Activated naive CD8-positive, alpha-beta T cell treated with anti-CD3 and anti-CD28 coated beads for 36 hours (primary cell): ENCODE results near the gene GJC1. TPM values are rescaled to one million over a fixed set of nuclear protein-coding genes. Genes with fewer than 3 reads are reported as not detected.

Experiments used
- DNase-seq: peaks from one replicate; pipeline ENCODE4 v3.0.0; 2021
- H3K27ac Mint-ChIP-seq: one replicate; pipeline ENCODE4 v1.8.0; 2022; ENCODE audit warnings: mild to moderate bottlenecking, moderate library complexity, mixed read lengths
- H3K27me3 Mint-ChIP-seq: one replicate; pipeline ENCODE4 v1.8.0; 2022; ENCODE audit warnings: mild to moderate bottlenecking, mixed read lengths
- H3K36me3 Mint-ChIP-seq: one replicate; pipeline ENCODE4 v1.8.0; 2021; ENCODE audit warnings: mild to moderate bottlenecking, mixed read lengths
- H3K4me1 Mint-ChIP-seq: one replicate; pipeline ENCODE4 v1.8.0; 2021; ENCODE audit warnings: mixed read lengths
- H3K4me3 Mint-ChIP-seq: one replicate; pipeline ENCODE4 v1.8.0; 2022; ENCODE audit warnings: mild to moderate bottlenecking, moderate library complexity, mixed read lengths
- H3K9me3 Mint-ChIP-seq: one replicate; pipeline ENCODE4 v1.8.0; 2022; ENCODE audit warnings: mixed read lengths
- total RNA-seq, 2 experiments: library from RNA; stranded (reverse); gene quantifications; one replicate each; pipeline ENCODE4 v1.2.3, GENCODE V29; 2021

GJC1 gene
- 1 to 10 TPM; 6.9 to 7.8 TPM for total RNA-seq

GRCh38 chr17:44829523-44830358, at the start of gene GJC1:
Gene GJC1, minus strand, starts transcription at chr17:44830287. Its CDS starts 24,470 bp downstream, at chr17:44805817.
- H3K9me3 Mint-ChIP-seq: no peaks in the 10 kb centered on the region
- H3K4me3 Mint-ChIP-seq: peak within 1 kb of the TSS; percentile 76
- H3K27me3 Mint-ChIP-seq: peaks cover 68% of the 10 kb centered on the region
- H3K36me3 Mint-ChIP-seq: no peaks in the 10 kb centered on the region
- peak; percentile 46 for DNase-seq
- peak within 1 kb of the TSS; percentile 48 for H3K27ac Mint-ChIP-seq
- peaks cover 11% of the 10 kb centered on the region for H3K4me1 Mint-ChIP-seq

DNA sequence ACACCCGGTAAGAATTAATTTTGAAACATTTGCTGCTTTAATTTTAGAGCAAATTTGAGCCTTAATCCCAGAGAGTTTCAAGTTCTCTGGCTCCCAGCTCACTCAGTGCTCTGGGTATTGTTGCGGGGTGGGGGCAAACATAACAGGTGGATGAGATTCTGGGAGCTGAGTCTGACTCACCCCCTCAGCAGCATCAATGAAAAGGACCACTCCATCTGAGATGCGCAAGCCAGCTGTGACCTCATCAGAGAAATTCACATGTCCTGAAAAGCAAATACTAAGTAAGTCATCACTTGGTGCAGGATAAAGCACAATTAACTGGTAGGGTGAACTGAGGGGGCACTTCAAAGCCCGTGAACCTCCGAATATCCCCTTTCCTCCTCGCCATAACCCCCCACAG, 49.3 kb upstream of the GJC1 start:
- Mint-ChIP-seq H3K4me3 (no peak overlapping the region), H3K27ac (no peak overlapping the region), H3K36me3 (peaks cover 31% of the 10 kb centered on the region), H3K4me1 (peaks cover 2% of the 10 kb centered on the region), H3K9me3 (no peaks in the 10 kb centered on the region), H3K27me3 (no peaks in the 10 kb centered on the region)
- no peak for DNase-seq

DNA sequence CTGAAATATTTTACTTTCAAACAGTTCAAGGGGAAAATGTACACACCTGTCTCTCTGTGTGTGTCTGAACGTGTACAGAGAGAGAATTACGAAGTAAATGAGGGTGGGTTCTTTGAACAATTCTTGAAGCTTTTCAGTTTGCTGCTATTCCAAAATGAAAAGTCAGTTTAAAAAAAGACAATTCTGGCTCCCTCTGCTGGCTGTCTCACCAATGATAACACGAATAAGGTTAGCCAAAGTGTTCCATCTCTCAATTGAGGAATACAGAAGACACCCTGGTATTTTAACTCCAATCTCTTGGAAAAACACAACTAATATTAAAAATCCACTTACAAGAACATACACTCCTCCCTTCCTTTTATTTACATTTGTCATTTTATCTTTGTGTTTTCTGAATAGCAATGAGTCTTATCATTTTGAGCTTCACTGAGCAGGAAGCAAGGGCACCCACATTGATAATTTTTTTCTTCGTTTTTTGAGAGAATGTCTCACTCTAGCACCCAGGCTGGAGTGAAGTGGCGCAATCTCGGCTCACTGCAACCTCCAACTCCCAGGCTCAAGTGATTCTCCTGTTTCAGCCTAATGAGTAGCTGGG, 48.6 kb upstream of the GJC1 start:
- Mint-ChIP-seq H3K4me1 (peaks cover 2% of the 10 kb centered on the region), H3K36me3 (peaks cover 34% of the 10 kb centered on the region), H3K27ac (no peak overlapping the region), H3K9me3 (no peaks in the 10 kb centered on the region), H3K27me3 (no peaks in the 10 kb centered on the region), H3K4me3 (no peak overlapping the region)
- DNase-seq: no peak

DNA sequence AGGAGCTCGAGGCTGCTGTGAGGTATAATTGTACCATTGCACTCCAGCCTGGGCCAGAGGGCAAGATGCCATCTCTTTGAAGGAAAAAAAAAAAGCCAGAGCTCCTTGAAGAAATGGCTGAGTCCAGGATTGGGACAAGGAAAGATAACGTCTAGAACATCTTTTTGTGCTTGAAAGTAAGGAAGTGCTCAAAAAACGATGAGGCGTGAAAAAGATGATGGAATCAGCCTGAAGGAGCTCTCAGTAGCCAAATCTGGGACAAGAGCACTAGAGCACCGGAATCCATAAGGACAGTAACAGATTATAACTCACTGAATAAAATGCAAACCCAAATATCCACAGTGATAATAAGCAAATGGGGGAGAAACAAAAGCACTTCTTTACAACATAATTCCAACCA, 47.0 kb upstream of the GJC1 start:
- Mint-ChIP-seq H3K36me3 (peaks cover 30% of the 10 kb centered on the region), H3K27me3 (no peaks in the 10 kb centered on the region), H3K4me3 (no peak overlapping the region)

GRCh38 chr17:44875761-44876160, 45.7 kb upstream of the GJC1 start:
- DNase-seq: no peak

More for the DNA sequence above, 47.0 kb upstream of the GJC1 start:
- DNase-seq: no peak
- Mint-ChIP-seq H3K27ac (no peak overlapping the region), H3K4me1 (peaks cover 2% of the 10 kb centered on the region), H3K9me3 (no peaks in the 10 kb centered on the region)

DNA sequence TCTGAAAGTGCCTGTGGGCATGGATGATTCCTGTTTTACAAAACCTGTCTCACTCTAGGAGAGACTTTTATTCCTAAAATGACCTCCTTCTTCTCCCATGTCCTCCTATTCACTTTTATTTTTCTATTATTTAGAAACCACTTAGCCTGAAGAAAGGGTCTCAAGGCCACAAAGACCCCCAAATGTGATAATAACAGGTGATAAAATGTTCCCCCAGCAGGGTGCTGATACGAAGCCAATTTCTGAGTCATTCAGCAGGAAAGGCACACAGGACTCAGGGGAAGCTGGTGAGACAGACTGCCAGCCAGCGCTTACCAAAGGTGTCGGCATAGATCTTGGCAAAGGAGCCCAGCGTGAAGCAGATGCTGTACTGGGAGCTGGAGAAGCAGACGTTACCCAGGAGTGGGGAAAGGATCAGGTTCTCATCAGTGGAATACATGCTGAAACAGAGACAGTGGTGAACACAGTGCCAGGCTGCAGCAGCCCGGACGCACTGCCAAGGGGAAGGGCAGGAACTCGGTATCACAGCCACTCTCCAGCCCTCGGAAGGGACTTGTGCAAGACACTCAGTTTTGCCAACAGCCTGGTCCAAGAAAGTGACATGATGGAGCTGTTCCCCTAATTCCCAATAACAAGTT, 42.2 kb upstream of the GJC1 start:
- no peaks in the 10 kb centered on the region for H3K27me3 Mint-ChIP-seq
- no peak overlapping the region for H3K27ac Mint-ChIP-seq
- DNase-seq: no peak
- H3K36me3 Mint-ChIP-seq: peaks cover 26% of the 10 kb centered on the region
- H3K4me3 Mint-ChIP-seq: no peak overlapping the region
- H3K9me3 Mint-ChIP-seq: no peaks in the 10 kb centered on the region
- H3K4me1 Mint-ChIP-seq: no peaks in the 10 kb centered on the region

More at GRCh38 chr17:44875761-44876160, 45.7 kb upstream of the GJC1 start:
- H3K9me3 Mint-ChIP-seq: no peaks in the 10 kb centered on the region
- H3K4me3 Mint-ChIP-seq: no peak overlapping the region
- H3K4me1 Mint-ChIP-seq: peaks cover 2% of the 10 kb centered on the region
- H3K27me3 Mint-ChIP-seq: no peaks in the 10 kb centered on the region
- no peak overlapping the region for H3K27ac Mint-ChIP-seq
- H3K36me3 Mint-ChIP-seq: peaks cover 36% of the 10 kb centered on the region

GRCh38 chr17:44871556-44871955, 41.5 kb upstream of the GJC1 start:
- H3K36me3 Mint-ChIP-seq: peaks cover 24% of the 10 kb centered on the region

GRCh38 chr17:44867841-44868240, 37.8 kb upstream of the GJC1 start:
- no peak overlapping the region for H3K27ac Mint-ChIP-seq
- no peaks in the 10 kb centered on the region for H3K9me3 Mint-ChIP-seq
- no peak for DNase-seq
- no peak overlapping the region for H3K4me3 Mint-ChIP-seq
- H3K27me3 Mint-ChIP-seq: no peaks in the 10 kb centered on the region
- H3K36me3 Mint-ChIP-seq: peaks cover 33% of the 10 kb centered on the region
- H3K4me1 Mint-ChIP-seq: no peaks in the 10 kb centered on the region

More at GRCh38 chr17:44871556-44871955, 41.5 kb upstream of the GJC1 start:
- Mint-ChIP-seq H3K4me1 (no peaks in the 10 kb centered on the region), H3K4me3 (no peak overlapping the region), H3K27ac (peak overlapping the region; percentile 1), H3K9me3 (no peaks in the 10 kb centered on the region), H3K27me3 (no peaks in the 10 kb centered on the region)
- DNase-seq: no peak

GRCh38 chr17:44865931-44866330, 35.8 kb upstream of the GJC1 start:
- no peaks in the 10 kb centered on the region for H3K9me3 Mint-ChIP-seq
- no peak for DNase-seq
- H3K4me1 Mint-ChIP-seq: no peaks in the 10 kb centered on the region
- H3K4me3 Mint-ChIP-seq: no peak overlapping the region
- no peak overlapping the region for H3K27ac Mint-ChIP-seq
- peaks cover 25% of the 10 kb centered on the region for H3K36me3 Mint-ChIP-seq
- no peaks in the 10 kb centered on the region for H3K27me3 Mint-ChIP-seq

- Mint-ChIP-seq H3K9me3 (no peaks in the 10 kb centered on the region), H3K4me3 (no peak overlapping the region), H3K4me1 (no peaks in the 10 kb centered on the region), H3K27me3 (no peaks in the 10 kb centered on the region), H3K36me3 (peaks cover 22% of the 10 kb centered on the region), H3K27ac (no peak overlapping the region)
- peak; percentile 53 for DNase-seq
Measured at GRCh38 chr17:44865231-44865660, 35.2 kb upstream of the GJC1 start.

- peaks cover 22% of the 10 kb centered on the region for H3K36me3 Mint-ChIP-seq
- DNase-seq: no peak
- H3K4me3 Mint-ChIP-seq: no peak overlapping the region
- no peaks in the 10 kb centered on the region for H3K9me3 Mint-ChIP-seq
- no peak overlapping the region for H3K27ac Mint-ChIP-seq
- H3K4me1 Mint-ChIP-seq: no peaks in the 10 kb centered on the region
- no peaks in the 10 kb centered on the region for H3K27me3 Mint-ChIP-seq
Measured at GRCh38 chr17:44864831-44865230, 34.7 kb upstream of the GJC1 start.

GRCh38 chr17:44863061-44863918, 33.2 kb upstream of the GJC1 start:
- no peaks in the 10 kb centered on the region for H3K4me1 Mint-ChIP-seq
- H3K36me3 Mint-ChIP-seq: peaks cover 22% of the 10 kb centered on the region
- no peak overlapping the region for H3K27ac Mint-ChIP-seq

GRCh38 chr17:44862278-44862914, 32.3 kb upstream of the GJC1 start:
- no peaks in the 10 kb centered on the region for H3K27me3 Mint-ChIP-seq
- H3K4me3 Mint-ChIP-seq: no peak overlapping the region
- H3K4me1 Mint-ChIP-seq: no peaks in the 10 kb centered on the region
- DNase-seq: no peak
- H3K9me3 Mint-ChIP-seq: no peaks in the 10 kb centered on the region
- peaks cover 19% of the 10 kb centered on the region for H3K36me3 Mint-ChIP-seq
- no peak overlapping the region for H3K27ac Mint-ChIP-seq

More at GRCh38 chr17:44863061-44863918, 33.2 kb upstream of the GJC1 start:
- DNase-seq: no peak
- Mint-ChIP-seq H3K9me3 (no peaks in the 10 kb centered on the region), H3K27me3 (no peaks in the 10 kb centered on the region), H3K4me3 (no peak overlapping the region)

DNA sequence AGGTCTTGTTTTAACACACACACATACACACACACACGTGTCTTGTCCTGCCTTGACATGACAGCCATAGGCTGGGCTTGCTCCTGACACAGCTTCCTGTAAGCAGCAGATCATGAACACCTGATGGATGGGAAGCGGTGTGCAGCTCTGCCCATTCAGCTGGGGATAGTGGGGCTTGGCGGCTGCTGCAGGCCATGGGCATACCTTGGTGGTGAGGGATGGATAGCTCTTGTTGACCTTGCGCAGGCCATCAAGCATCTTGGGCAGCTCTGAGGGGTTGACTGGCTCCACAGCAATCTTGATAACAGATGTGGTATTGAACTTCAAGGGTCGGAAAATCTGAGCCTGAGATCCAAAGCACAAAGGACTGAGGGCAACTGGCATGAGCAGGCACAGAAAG, 29.6 kb upstream of the GJC1 start:
- H3K27ac Mint-ChIP-seq: no peak overlapping the region
- H3K9me3 Mint-ChIP-seq: no peaks in the 10 kb centered on the region

More for the DNA sequence above, 29.6 kb upstream of the GJC1 start:
- H3K4me3 Mint-ChIP-seq: no peak overlapping the region
- DNase-seq: no peak
- H3K27me3 Mint-ChIP-seq: no peaks in the 10 kb centered on the region
- no peaks in the 10 kb centered on the region for H3K4me1 Mint-ChIP-seq
- peaks cover 22% of the 10 kb centered on the region for H3K36me3 Mint-ChIP-seq
